H1 (cell line): ENCODE measurements around the gene SSBP3. TPM values are rescaled to one million over a fixed set of nuclear protein-coding genes. Genes with fewer than 3 reads are reported as not detected.

Source experiments
- E2F6 ChIP-seq: IDR thresholded peaks from 2 replicates; pipeline ENCODE4 v1.6.1; 2012; ENCODE audit warnings: inconsistent platforms
- GTF2F1 ChIP-seq: IDR thresholded peaks from 2 replicates; pipeline ENCODE4 v1.6.1; 2012; ENCODE audit warnings: low read depth, low read length, improper control_type of control experiment, borderline replicate concordance
- NRF1 ChIP-seq: IDR thresholded peaks from 2 replicates; pipeline ENCODE4 v1.6.1; 2011; ENCODE audit warnings: mild to moderate bottlenecking, low read depth, low read length, improper control_type of control experiment
- RNF2 ChIP-seq: fragments of 200-900, 300-1000 bp; sonication (generic); IDR thresholded peaks from 2 replicates; pipeline ENCODE4 v1.7.1; 2016; ENCODE audit warnings: borderline replicate concordance, low read depth, mild to moderate bottlenecking, antibody characterized with exemption, low read length; ENCODE audit not compliant: poor library complexity, severe bottlenecking; ENCODE audit errors: missing control alignments
- RXRA ChIP-seq: IDR thresholded peaks from 2 replicates; pipeline ENCODE4 v1.6.1; 2011; ENCODE audit warnings: low read depth, mild to moderate bottlenecking, low read length, moderate library complexity; ENCODE audit not compliant: insufficient read depth
- SIRT6 ChIP-seq: IDR thresholded peaks from one replicate; pipeline ENCODE4 v1.7.1; 2012; ENCODE audit warnings: low read length, inconsistent platforms
- SP4 ChIP-seq: IDR thresholded peaks from 2 replicates; pipeline ENCODE4 v1.6.1; 2012; ENCODE audit warnings: low read length, inconsistent platforms
- polyA plus RNA-seq, 7 experiments: library from polyadenylated mRNA; depleted of rRNA in 3 of 7; stranded (reverse) in 5 of 7; unstranded in 2 of 7; fragments of >200 nt in 5 of 7; fragments of 200-250 nt in 2 of 7; gene quantifications; 1 replicate in 5 of 7; 2 replicates in 1 of 7; 4 replicates in 1 of 7; pipeline versions ENCODE4 v1.2.1 to v1.2.3, GENCODE V29; 2011 to 2013; ENCODE audit warnings: missing spikeins in 2 of 7, mixed read lengths in 2 of 7
- total RNA-seq: library from RNA; stranded (reverse); fragmentation: NEBNext Ultra II Directional; extraction: Animal tissue kit (Norgen Biotek cat#: 25700); gene quantifications from 2 replicates; pipeline ENCODE4 v1.2.1, GENCODE V29; 2021

The SSBP3 gene
- total and polyA plus RNA-seq, 2 of the 8 experiments (the other 6 are each of a cell fraction or from before 2014, with no cell fraction given) = 99.7 to 133 TPM

GRCh38 chr1:54188291-54188690, 217.9 kb downstream of the SSBP3 start (continued):
- TF ChIP-seq RNF2 (no peak), SIRT6 (no peak), SP4 (no peak), NRF1 (no peak), GTF2F1 (no peak), RXRA (no peak), E2F6 (no peak)
